ENCODE data around the gene CMTM6. TPM values are rescaled to one million over a fixed set of nuclear protein-coding genes. Genes with fewer than 3 reads are reported as not detected.

The CMTM6 gene
- total RNA-seq, 1 experiment from 2014 or later: 48.2 TPM

- DNase-seq: peak; percentile 71
- Histone ChIP-seq H3K27me3 (ENCODE audit: control insufficient read depth, insufficient read depth, low read length) (no peaks in the 10 kb centered on the region), H3K36me3 (replicated peaks; ENCODE audit: control insufficient read depth, insufficient read depth, low read length) (no peaks in the 10 kb centered on the region), H3K4me3 (ENCODE audit: insufficient read depth, low read depth, low read length) (no peak overlapping the region)
Observed at GRCh38 chr3:32510075-32510724, 7.5 kb upstream of the CMTM6 start.

- H3K27me3 ChIP-seq (ENCODE audit: control insufficient read depth, insufficient read depth, low read length): no peaks in the 10 kb centered on the region
- DNase-seq: no peak
Observed at GRCh38 chr3:32508711-32509110, 6.1 kb upstream of the CMTM6 start.

GRCh38 chr3:32506466-32506865 is 3.8 kb upstream of the CMTM6 start:
- H3K36me3 ChIP-seq (replicated peaks; ENCODE audit: control insufficient read depth, insufficient read depth, low read length): no peaks in the 10 kb centered on the region
- DNase-seq: no peak
- H3K4me3 ChIP-seq (ENCODE audit: insufficient read depth, low read depth, low read length): no peak overlapping the region
- H3K27me3 ChIP-seq (ENCODE audit: control insufficient read depth, insufficient read depth, low read length): no peaks in the 10 kb centered on the region

More at GRCh38 chr3:32508711-32509110, 6.1 kb upstream of the CMTM6 start:
- Histone ChIP-seq H3K4me3 (ENCODE audit: insufficient read depth, low read depth, low read length) (no peak overlapping the region), H3K36me3 (replicated peaks; ENCODE audit: control insufficient read depth, insufficient read depth, low read length) (no peaks in the 10 kb centered on the region)

- Histone ChIP-seq H3K27me3 (ENCODE audit: control insufficient read depth, insufficient read depth, low read length) (no peaks in the 10 kb centered on the region), H3K4me3 (ENCODE audit: insufficient read depth, low read depth, low read length) (no peak overlapping the region; the same call in 1 of the 2 replicates), H3K36me3 (replicated peaks; ENCODE audit: control insufficient read depth, insufficient read depth, low read length) (no peaks in the 10 kb centered on the region)
- DNase-seq: no peak
Observed at GRCh38 chr3:32502946-32503286, 264 bp upstream of the CMTM6 start.

GRCh38 chr3:32501783-32502117 is 902 bp downstream of the CMTM6 start:
- Histone ChIP-seq H3K36me3 (replicated peaks; ENCODE audit: control insufficient read depth, insufficient read depth, low read length) (no peaks in the 10 kb centered on the region), H3K4me3 (ENCODE audit: insufficient read depth, low read depth, low read length) (peak overlapping the region; percentile 86), H3K27me3 (ENCODE audit: control insufficient read depth, insufficient read depth, low read length) (no peaks in the 10 kb centered on the region)
- DNase-seq: no peak

GRCh38 chr3:32500880-32501782 is 1.5 kb downstream of the CMTM6 start:
- Histone ChIP-seq H3K4me3 (ENCODE audit: insufficient read depth, low read depth, low read length) (no peak overlapping the region), H3K27me3 (ENCODE audit: control insufficient read depth, insufficient read depth, low read length) (no peaks in the 10 kb centered on the region), H3K36me3 (replicated peaks; ENCODE audit: control insufficient read depth, insufficient read depth, low read length) (no peaks in the 10 kb centered on the region)
- DNase-seq: peak; percentile 19

GRCh38 chr3:32500231-32500630 is 2.4 kb downstream of the CMTM6 start:
- Histone ChIP-seq H3K36me3 (replicated peaks; ENCODE audit: control insufficient read depth, insufficient read depth, low read length) (no peaks in the 10 kb centered on the region), H3K27me3 (ENCODE audit: control insufficient read depth, insufficient read depth, low read length) (no peaks in the 10 kb centered on the region), H3K4me3 (ENCODE audit: insufficient read depth, low read depth, low read length) (no peak overlapping the region)
- DNase-seq: no peak

GRCh38 chr3:32499585-32499984 is 3.1 kb downstream of the CMTM6 start:
- no peaks in the 10 kb centered on the region for H3K27me3 ChIP-seq (ENCODE audit: control insufficient read depth, insufficient read depth, low read length)
- no peak overlapping the region for H3K4me3 ChIP-seq (ENCODE audit: insufficient read depth, low read depth, low read length)
- no peak for DNase-seq

GRCh38 chr3:32498992-32499391 is 3.7 kb downstream of the CMTM6 start:
- no peak for DNase-seq
- Histone ChIP-seq H3K4me3 (ENCODE audit: insufficient read depth, low read depth, low read length) (no peak overlapping the region), H3K36me3 (replicated peaks; ENCODE audit: control insufficient read depth, insufficient read depth, low read length) (no peaks in the 10 kb centered on the region), H3K27me3 (ENCODE audit: control insufficient read depth, insufficient read depth, low read length) (no peaks in the 10 kb centered on the region)

More at GRCh38 chr3:32499585-32499984, 3.1 kb downstream of the CMTM6 start:
- H3K36me3 ChIP-seq (replicated peaks; ENCODE audit: control insufficient read depth, insufficient read depth, low read length): no peaks in the 10 kb centered on the region

- no peak for DNase-seq
- Histone ChIP-seq H3K27me3 (ENCODE audit: control insufficient read depth, insufficient read depth, low read length) (no peaks in the 10 kb centered on the region), H3K4me3 (ENCODE audit: insufficient read depth, low read depth, low read length) (no peak overlapping the region), H3K36me3 (replicated peaks; ENCODE audit: control insufficient read depth, insufficient read depth, low read length) (no peaks in the 10 kb centered on the region)
Observed at GRCh38 chr3:32498252-32498651, 4.4 kb downstream of the CMTM6 start.

- H3K27me3 ChIP-seq (ENCODE audit: control insufficient read depth, insufficient read depth, low read length): no peaks in the 10 kb centered on the region
- DNase-seq: no peak
- no peaks in the 10 kb centered on the region for H3K36me3 ChIP-seq (replicated peaks; ENCODE audit: control insufficient read depth, insufficient read depth, low read length)
- no peak overlapping the region for H3K4me3 ChIP-seq (ENCODE audit: insufficient read depth, low read depth, low read length)
Observed at GRCh38 chr3:32495609-32496008, 7.0 kb downstream of the CMTM6 start.

- Histone ChIP-seq H3K27me3 (ENCODE audit: control insufficient read depth, insufficient read depth, low read length) (no peaks in the 10 kb centered on the region), H3K4me3 (ENCODE audit: insufficient read depth, low read depth, low read length) (no peak overlapping the region), H3K36me3 (replicated peaks; ENCODE audit: control insufficient read depth, insufficient read depth, low read length) (no peaks in the 10 kb centered on the region)
- DNase-seq: no peak
Observed at GRCh38 chr3:32495085-32495484, 7.6 kb downstream of the CMTM6 start.

GRCh38 chr3:32493437-32494414 is 8.9 kb downstream of the CMTM6 start:
- H3K36me3 ChIP-seq (replicated peaks; ENCODE audit: control insufficient read depth, insufficient read depth, low read length): no peaks in the 10 kb centered on the region
- no peak for DNase-seq
- H3K4me3 ChIP-seq (ENCODE audit: insufficient read depth, low read depth, low read length): no peak overlapping the region
- H3K27me3 ChIP-seq (ENCODE audit: control insufficient read depth, insufficient read depth, low read length): no peaks in the 10 kb centered on the region

- Histone ChIP-seq H3K4me3 (ENCODE audit: insufficient read depth, low read depth, low read length) (no peak overlapping the region), H3K27me3 (ENCODE audit: control insufficient read depth, insufficient read depth, low read length) (no peaks in the 10 kb centered on the region), H3K36me3 (replicated peaks; ENCODE audit: control insufficient read depth, insufficient read depth, low read length) (no peaks in the 10 kb centered on the region)
- DNase-seq: no peak
Observed at GRCh38 chr3:32492684-32493436, 9.8 kb downstream of the CMTM6 start.

Data from H7 (cell line).